GM12875 (cell line): Measurements from ENCODE around the gene VAMP2.
A peak's percentile ranks its signal among the peaks of the same experiment; 100 is the strongest.

Experiments used
- H3K4me3 ChIP-seq: one replicate; pipeline ENCODE4 v1.5.1; 2011; ENCODE audit warnings: low read depth, low read length, control low read depth
- TF ChIP-seq, protein P1 (sequence below): IDR thresholded peaks from 2 replicates; pipeline ENCODE4 v1.5.1; 2011; ENCODE audit warnings: low read depth, mild to moderate bottlenecking, control low read depth, inconsistent platforms, low read length, moderate library complexity, borderline replicate concordance; ENCODE audit not compliant: insufficient read depth

The VAMP2 gene

DNA sequence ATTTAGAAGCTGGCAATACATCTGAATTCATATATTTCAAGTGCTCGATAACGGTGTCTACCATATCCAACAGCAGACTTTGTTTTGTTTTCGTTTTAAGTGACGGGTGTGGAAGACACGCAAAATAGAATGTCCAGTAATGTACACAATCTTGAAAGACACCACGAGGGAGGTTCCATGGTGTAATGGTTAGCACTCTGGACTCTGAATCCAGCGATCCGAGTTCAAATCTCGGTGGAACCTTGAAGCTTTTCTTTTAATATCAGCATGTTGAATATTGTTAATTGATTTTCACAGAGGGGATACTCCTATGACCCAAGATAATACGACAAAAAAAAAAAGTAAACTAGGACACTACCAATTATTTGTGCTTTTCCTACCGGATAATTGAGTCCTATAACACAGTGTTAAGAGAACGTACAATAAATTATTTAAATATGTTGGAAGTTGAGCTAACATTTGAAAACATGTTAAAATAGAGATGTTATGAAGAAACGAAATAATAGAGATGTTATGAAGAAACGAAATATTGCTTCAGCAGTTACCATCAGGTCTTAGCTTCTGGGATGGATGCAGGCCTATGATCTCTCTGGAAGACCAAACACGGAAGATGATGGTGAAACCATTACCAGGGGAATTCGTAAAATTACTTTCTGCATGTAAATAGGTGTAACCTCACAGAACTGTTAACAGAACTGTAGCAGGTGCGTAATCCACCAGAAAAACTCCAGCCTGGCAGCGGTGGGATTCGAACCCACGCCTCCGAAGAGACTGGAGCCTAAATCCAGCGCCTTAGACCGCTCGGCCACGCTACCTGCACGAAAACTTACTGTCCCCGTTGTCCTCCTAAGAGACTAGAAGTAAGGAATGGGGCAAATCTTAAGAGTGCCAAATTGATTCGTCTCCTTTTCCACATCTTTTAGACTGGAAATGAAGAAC is 42.9 kb downstream of the VAMP2 start:
- peak overlapping the region; percentile 59 for H3K4me3 ChIP-seq
- TF ChIP-seq, protein P1, sequence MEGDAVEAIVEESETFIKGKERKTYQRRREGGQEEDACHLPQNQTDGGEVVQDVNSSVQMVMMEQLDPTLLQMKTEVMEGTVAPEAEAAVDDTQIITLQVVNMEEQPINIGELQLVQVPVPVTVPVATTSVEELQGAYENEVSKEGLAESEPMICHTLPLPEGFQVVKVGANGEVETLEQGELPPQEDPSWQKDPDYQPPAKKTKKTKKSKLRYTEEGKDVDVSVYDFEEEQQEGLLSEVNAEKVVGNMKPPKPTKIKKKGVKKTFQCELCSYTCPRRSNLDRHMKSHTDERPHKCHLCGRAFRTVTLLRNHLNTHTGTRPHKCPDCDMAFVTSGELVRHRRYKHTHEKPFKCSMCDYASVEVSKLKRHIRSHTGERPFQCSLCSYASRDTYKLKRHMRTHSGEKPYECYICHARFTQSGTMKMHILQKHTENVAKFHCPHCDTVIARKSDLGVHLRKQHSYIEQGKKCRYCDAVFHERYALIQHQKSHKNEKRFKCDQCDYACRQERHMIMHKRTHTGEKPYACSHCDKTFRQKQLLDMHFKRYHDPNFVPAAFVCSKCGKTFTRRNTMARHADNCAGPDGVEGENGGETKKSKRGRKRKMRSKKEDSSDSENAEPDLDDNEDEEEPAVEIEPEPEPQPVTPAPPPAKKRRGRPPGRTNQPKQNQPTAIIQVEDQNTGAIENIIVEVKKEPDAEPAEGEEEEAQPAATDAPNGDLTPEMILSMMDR: no peak

DNA sequence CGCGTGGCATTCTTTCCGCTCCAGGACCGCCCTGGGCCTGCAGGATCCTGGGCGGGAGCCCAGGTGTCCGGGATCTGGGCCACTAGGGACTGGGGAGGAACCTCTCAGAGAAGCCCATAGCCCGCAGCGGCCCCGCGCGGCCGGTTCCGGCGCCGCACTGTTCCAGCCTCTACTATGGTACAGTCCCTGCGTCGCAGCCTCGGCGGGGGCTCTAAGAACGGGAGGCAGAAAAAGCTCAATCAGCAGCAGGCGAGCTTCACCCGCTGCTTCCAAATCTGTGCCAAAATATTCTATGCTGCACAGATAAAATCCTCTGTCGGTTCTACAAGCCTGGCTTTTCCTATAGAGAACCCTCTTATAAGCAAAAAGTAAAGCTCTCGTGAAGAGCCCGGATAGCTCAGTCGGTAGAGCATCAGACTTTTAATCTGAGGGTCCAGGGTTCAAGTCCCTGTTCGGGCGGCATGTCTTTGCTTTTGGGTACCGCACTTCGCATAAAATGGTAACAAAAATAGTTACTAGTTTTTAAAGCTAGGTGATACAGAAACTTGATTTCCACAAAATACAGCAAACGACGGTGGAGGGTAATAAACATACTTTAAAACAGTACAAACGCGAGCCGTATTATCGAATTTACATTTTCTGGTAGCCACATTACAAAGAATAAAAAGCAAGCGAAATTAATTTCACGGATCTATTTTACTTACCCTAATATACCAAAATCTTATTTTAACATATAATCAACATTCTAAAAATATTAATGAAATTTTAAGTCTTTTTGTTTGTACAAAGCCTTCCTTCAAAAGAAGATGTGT is 43.8 kb downstream of the VAMP2 start:
- peak overlapping the region; percentile 58 for H3K4me3 ChIP-seq
- TF ChIP-seq, protein P1: peak; percentile 94

DNA sequence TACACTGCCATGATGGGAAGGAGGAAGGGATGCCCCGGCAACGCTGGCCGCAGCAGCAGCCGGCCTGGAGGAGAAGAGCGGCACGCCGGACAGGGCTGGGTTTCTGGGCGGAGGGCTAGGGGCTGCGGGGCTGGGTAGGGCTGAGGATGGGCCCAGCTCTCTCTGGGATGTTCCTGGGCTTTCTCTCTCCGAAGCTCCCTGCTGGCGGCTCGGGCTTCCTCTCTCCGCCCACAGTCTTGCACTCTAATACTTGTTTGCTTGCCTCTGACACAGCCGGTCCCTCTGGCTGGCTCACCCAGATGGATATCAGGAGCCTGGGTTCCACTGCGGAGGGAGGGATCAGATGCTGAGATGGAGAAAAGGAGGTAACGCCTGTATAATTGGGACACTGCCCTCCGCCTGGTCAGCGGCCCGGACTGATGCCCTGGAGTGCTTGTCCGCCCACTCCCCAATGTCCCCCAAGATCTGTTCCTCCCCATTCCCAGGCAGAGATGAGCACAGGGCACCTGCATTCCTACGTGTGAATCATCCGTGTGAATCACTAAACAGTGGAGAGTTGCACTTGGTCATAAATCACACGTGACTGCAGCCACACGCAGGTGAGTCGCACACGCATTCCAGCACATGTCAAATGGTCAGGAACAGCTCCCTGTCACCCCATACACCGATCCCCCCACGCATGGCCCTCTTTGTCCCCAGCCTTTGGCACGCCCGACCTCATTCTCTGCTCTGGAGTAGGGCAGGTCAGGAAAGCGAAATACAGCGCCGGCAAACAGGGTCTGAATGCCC is 44.6 kb downstream of the VAMP2 start, which contains the start of gene ALOXE3:
ALOXE3 (minus strand) TSS at position 535 of the 789 bp plus-strand sequence; CDS start at position 11, 524 bp downstream.
- H3K4me3 ChIP-seq: peak within 1 kb of the TSS; percentile 58
- TF ChIP-seq, protein P1: no peak

DNA sequence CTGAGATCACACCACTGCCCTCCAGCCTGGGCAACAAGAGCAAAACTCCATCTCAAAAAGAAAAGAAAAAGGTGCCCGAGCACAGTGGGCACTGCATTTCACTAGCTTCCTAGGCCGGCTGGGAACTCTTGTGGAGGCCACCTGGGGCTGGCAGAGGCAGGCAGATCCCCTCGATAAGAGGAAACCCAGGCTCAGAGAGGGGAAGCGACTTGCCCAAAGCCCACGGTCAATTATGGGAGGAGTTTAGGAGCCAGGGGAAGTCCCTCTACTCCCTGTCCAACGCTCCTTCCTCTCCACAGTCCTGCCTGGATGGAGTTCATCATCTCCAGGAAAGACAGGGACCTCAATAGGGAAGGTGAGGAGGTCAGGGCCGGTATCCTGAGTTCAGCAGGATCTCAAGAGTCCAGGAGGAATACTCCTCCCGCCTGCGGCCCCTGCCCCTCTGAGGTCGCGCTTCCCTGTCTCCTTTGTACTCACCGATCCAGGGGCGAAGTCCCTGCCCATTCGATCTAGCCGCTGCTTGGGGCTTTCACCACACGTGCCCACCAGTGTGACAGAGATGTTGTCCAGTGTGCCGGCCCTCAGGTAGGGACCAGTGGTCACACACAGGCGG is 45.3 kb downstream of the VAMP2 start:
- TF ChIP-seq, protein P1: no peak
- H3K4me3 ChIP-seq: peak overlapping the region; percentile 58

DNA sequence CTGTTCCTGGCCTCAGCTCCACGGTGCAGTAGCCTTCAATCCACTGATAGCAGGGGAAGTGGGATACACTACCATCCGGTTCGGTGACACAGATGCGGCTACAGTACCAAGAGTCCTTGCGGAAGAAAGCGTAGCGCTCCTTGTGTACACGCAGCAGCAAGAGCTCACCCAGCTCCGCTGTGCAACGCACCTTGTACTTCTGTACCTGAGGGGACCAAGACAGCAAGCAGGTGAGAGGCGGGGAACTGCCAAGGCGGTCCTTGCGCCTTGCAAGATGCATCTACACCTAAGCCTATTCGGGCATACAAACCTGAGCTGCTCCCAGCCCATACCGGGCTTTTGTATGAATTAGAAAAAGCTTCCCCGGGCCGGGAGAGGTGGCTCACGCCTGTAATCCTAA is 46.0 kb downstream of the VAMP2 start:
- TF ChIP-seq, protein P1: no peak
- no peak overlapping the region for H3K4me3 ChIP-seq

DNA sequence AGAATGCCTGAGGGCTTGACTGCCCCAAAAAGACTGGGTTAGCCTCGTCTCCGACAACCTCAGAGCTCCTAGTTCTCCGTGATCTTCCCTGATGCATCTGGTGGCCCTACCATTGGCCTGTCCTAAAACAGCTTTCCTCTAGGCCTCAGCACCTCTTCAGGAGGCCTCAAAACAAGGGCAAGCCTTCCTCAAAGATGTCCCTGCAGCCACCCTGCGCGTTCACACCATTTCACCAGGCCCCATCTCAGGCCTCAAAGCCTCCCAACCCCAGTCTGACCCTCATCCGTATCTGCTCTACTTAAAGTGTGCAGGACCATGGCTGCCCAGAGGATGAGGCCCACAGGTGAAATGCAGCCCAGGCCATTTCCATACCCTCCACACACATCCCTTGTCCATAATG is 51.8 kb downstream of the VAMP2 start:
- TF ChIP-seq, protein P1: no peak
- no peak overlapping the region for H3K4me3 ChIP-seq
